GM12878 (cell line): ENCODE results near the gene BMP2. TPM values are rescaled to one million over a fixed set of nuclear protein-coding genes. Genes with fewer than 3 reads are reported as not detected.

Source experiments
- ATAC-seq: fragments of 200-7000 bp; cut with Tn5 transposase; 3 replicates; pipeline ENCODE4 v1.9.1; 2020; ENCODE audit warnings: mild to moderate bottlenecking, moderate library complexity
- BruUV-seq: library from RNA; stranded (reverse); fragments of 400-500 nt; replicated peaks from 2 replicates; lab custom pipeline; 2021; lab: Mats Ljungman, UMichigan
- CTCF ChIA-PET: fragments of 300-600 bp; sonication (Branson Sonifier 250); formaldehyde crosslinking; extraction: SDS; loops from one replicate; lab custom pipeline; 2021; ENCODE audit warnings: inconsistent platforms; lab: Yijun Ruan, JAX
- POLR2A ChIA-PET: fragments of 350-600 bp; formaldehyde crosslinking; extraction: SDS; loops from one replicate; lab custom pipeline; 2021; ENCODE audit warnings: inconsistent platforms; lab: Charles Lee
- RAD21 ChIA-PET: fragments of 300-600 bp; sonication (Branson Sonifier 250); formaldehyde crosslinking; loops from one replicate; lab custom pipeline; 2023; ENCODE audit warnings: antibody characterized with exemption; ENCODE audit not compliant: unreplicated experiment; lab: Charles Lee
- SMC1A ChIA-PET: fragments of 300-600 bp; sonication (Branson Sonifier 250); formaldehyde crosslinking; loops from one replicate; lab custom pipeline; 2023; ENCODE audit not compliant: unreplicated experiment, uncharacterized antibody; lab: Charles Lee
- DNase-seq: peaks from one replicate; pipeline ENCODE4 v3.0.0-alpha.2; 2011; ENCODE audit warnings: low read depth, low spot score
- FAIRE-seq: peaks from 3 replicates; lab custom pipeline; 2011; peaks lifted over from hg19 to GRCh38; lab: Jason Lieb, UNC
- H2AFZ ChIP-seq: 2 replicates; pipeline ENCODE4 v1.6.0; 2011; ENCODE audit warnings: low read depth, low read length, control low read depth; ENCODE audit not compliant: control insufficient read depth
- H3K27ac ChIP-seq: 2 replicates; pipeline ENCODE4 v1.5.1; 2011; ENCODE audit warnings: control low read depth; ENCODE audit not compliant: control insufficient read depth, insufficient read depth
- H3K27me3 ChIP-seq, 2 experiments: replicated peaks in 1 of 2; 2 replicates each; pipeline versions ENCODE4 v1.6.0 to v1.6.1; 2011; ENCODE audit warnings: low read length in 1 of 2; ENCODE audit not compliant: control insufficient read depth in 2 of 2, insufficient read depth in 2 of 2
- H3K36me3 ChIP-seq, 2 experiments: 2 replicates each; pipeline ENCODE4 v1.5.1; 2011; ENCODE audit warnings: low read length in 1 of 2; ENCODE audit not compliant: control insufficient read depth in 2 of 2, insufficient read depth in 2 of 2
- H3K4me1 ChIP-seq: 2 replicates; pipeline ENCODE4 v1.6.1; 2011; ENCODE audit warnings: mild to moderate bottlenecking, low read length, moderate library complexity, mixed read lengths; ENCODE audit not compliant: control insufficient read depth, insufficient read depth
- H3K4me2 ChIP-seq: 2 replicates; pipeline ENCODE4 v1.6.0; 2011; ENCODE audit warnings: control low read depth; ENCODE audit not compliant: control insufficient read depth, insufficient read depth
- H3K4me3 ChIP-seq: fragments of 200-600 bp; sonication (generic); 2 replicates; pipeline ENCODE4 v1.5.1; 2016
- H3K79me2 ChIP-seq: 2 replicates; pipeline ENCODE4 v1.6.0; 2011; ENCODE audit warnings: low read length; ENCODE audit not compliant: control insufficient read depth, insufficient read depth
- H3K9ac ChIP-seq: 2 replicates; pipeline ENCODE4 v1.8.0; 2011; ENCODE audit warnings: low read length, control low read depth, mixed read lengths; ENCODE audit not compliant: control insufficient read depth, insufficient read depth
- H3K9me3 ChIP-seq: replicated peaks from 3 replicates; pipeline ENCODE4 v1.5.1; 2011; ENCODE audit warnings: mild to moderate bottlenecking, low read length; ENCODE audit not compliant: control insufficient read depth, insufficient read depth
- H4K20me1 ChIP-seq: 2 replicates; pipeline ENCODE4 v1.6.0; 2011; ENCODE audit not compliant: control insufficient read depth, insufficient read depth
- E2F4 ChIP-seq: IDR thresholded peaks from 2 replicates; pipeline ENCODE4 v1.6.1; 2012; ENCODE audit warnings: low read depth, low read length, improper control_type of control experiment
- FOS ChIP-seq: IDR thresholded peaks from 3 replicates; pipeline ENCODE4 v1.6.1; 2011; ENCODE audit warnings: borderline replicate concordance; ENCODE audit not compliant: insufficient read length; ENCODE audit errors: extremely low read depth
- KLF5 ChIP-seq: fragments of 450-650 bp; IDR thresholded peaks from 2 replicates; pipeline ENCODE4 v1.6.1; 2014; ENCODE audit warnings: mild to moderate bottlenecking; ENCODE audit not compliant: partially characterized antibody
- POLR2AphosphoS5 ChIP-seq: IDR thresholded peaks from 2 replicates; pipeline ENCODE4 v1.6.1; 2011; ENCODE audit warnings: mild to moderate bottlenecking, low read length, inconsistent platforms
- RBBP5 ChIP-seq: fragments of 200-600 bp; sonication (generic); conservative IDR thresholded peaks from 2 replicates; pipeline ENCODE4 v1.6.1; 2016
- STAT1 ChIP-seq: fragments of 450-650 bp; conservative IDR thresholded peaks from 2 replicates; pipeline ENCODE4 v1.6.1; 2014; ENCODE audit warnings: antibody characterized with exemption, mild to moderate bottlenecking
- TCF3 ChIP-seq: IDR thresholded peaks from 2 replicates; pipeline ENCODE4 v1.6.1; 2012; ENCODE audit warnings: low read depth, mild to moderate bottlenecking, low read length, borderline replicate concordance; ENCODE audit not compliant: insufficient read depth
- YY1 ChIP-seq: IDR thresholded peaks from 2 replicates; pipeline ENCODE4 v1.6.1; 2011; ENCODE audit warnings: low read depth, mild to moderate bottlenecking, low read length
- ZBTB33 ChIP-seq: fragments of 450-650 bp; IDR thresholded peaks from 2 replicates; pipeline ENCODE4 v1.6.1; 2017; ENCODE audit warnings: mild to moderate bottlenecking
- ZNF217 ChIP-seq: fragments of 450-650 bp; IDR thresholded peaks from 2 replicates; pipeline ENCODE4 v1.6.1; 2017; ENCODE audit warnings: antibody characterized with exemption, mild to moderate bottlenecking
- WGBS: methylation state at CpG from one replicate; pipeline ENCODE4 v1.1.6; 2016; ENCODE audit warnings: low lambda C conversion rate; ENCODE audit not compliant: insufficient replicate concordance, insufficient coverage; ENCODE audit errors: missing lambda C conversion rate; 5-methylcytosine and 5-hydroxymethylcytosine counted together
- in situ Hi-C: fragments of 300-500 bp; cut with MboI; formaldehyde crosslinking; loops from 9 replicates; pipeline ENCODE4 v1.14.3; 2018; ENCODE audit warnings: mixed read lengths
- intact Hi-C: fragments of 100-400 bp; cut with micrococcal nuclease; formaldehyde crosslinking; loops from one replicate; pipeline ENCODE4 v1.14.2; 2022; ENCODE audit not compliant: unreplicated experiment
- polyA plus RNA-seq, 11 experiments: library from polyadenylated mRNA; depleted of rRNA in 4 of 11; unstranded in 6 of 11; stranded (reverse) in 5 of 11; fragments of >200 nt; fragmentation: Nextera tagmentation in 4 of 11; fragmentation: Illumina TruSeq in 1 of 11; extraction: Ambion mirVana in 4 of 11; extraction: Trizol in 1 of 11; gene quantifications; 1 replicate in 1 of 11; 2 replicates in 10 of 11; pipeline versions ENCODE4 v1.2.1 to v1.2.3, GENCODE V29; 2011 to 2016; ENCODE audit warnings: inconsistent platforms in 2 of 11, missing spikeins in 2 of 11, low read depth in 1 of 11
- total RNA-seq, 4 experiments: library from RNA; depleted of rRNA in 3 of 4; stranded (reverse); fragments of >200 nt in 3 of 4; fragmentation: Illumina TruSeq in 1 of 4; extraction: Trizol in 1 of 4; gene quantifications; 2 replicates each; pipeline versions ENCODE4 v1.2.1 to v1.2.3, GENCODE V29; 2013 to 2021

BMP2 gene
- total and polyA plus RNA-seq, 10 of the 15 experiments (the other 5 are each of a cell fraction or from before 2014, with no cell fraction given), result 0.35 to 3.2 (median 0.71) TPM

- Histone ChIP-seq H3K4me2 (no peak overlapping the region), H2AFZ (no peak overlapping the region), H3K79me2 (no peaks in the 10 kb centered on the region), H3K9me3 (no peaks in the 10 kb centered on the region), H4K20me1 (no peaks in the 10 kb centered on the region), H3K36me3 (no peaks in the 10 kb centered on the region), H3K4me3 (no peak overlapping the region), H3K27me3 (no peaks in the 10 kb centered on the region), H3K27ac (no peak overlapping the region), H3K4me1 (no peaks in the 10 kb centered on the region), H3K9ac (no peak overlapping the region)
- DNase-seq, result no peak
- WGBS, result 15% methylated on average over 2 of the region's 2 CpGs
- ChIA-PET RAD21 (interaction anchor here (1.0 to 1.3 kb wide), 2 partner anchors 237 to 466 kb away, joined by 3 read pairs; no protein-coding TSS in a partner anchor), POLR2A (no interaction called here), SMC1A (interaction anchor here (0.7 to 1.9 kb wide), 8 partner anchors 12 to 192 kb away, joined by 3 to 7 read pairs (median 4); no protein-coding TSS in a partner anchor), CTCF (interaction anchor here (0.6 to 2.9 kb wide), 10 partner anchors 8 to 555 kb away, joined by 3 to 9 read pairs (median 4); no protein-coding TSS in a partner anchor)
- TF ChIP-seq YY1 (no peak), STAT1 (no peak), ZBTB33 (no peak), TCF3 (no peak), ZNF217 (no peak), RBBP5 (no peak), KLF5 (no peak), POLR2AphosphoS5 (no peak), E2F4 (no peak), FOS (no peak)
- intact Hi-C loops (loop anchor here (1.0 to 10.0 kb wide), 2 partner anchors 236 to 555 kb away; no protein-coding TSS in a partner anchor), in situ Hi-C loops (no loop called here)
- ATAC-seq, result peak; percentile 84
- no peak for FAIRE-seq
- no TSS peak for BruUV-seq
Observed at GRCh38 chr20:6819599-6819998, 52.1 kb downstream of the BMP2 start.
